ENCODE data around the gene TMPRSS11B.

The TMPRSS11B gene

GRCh38 chr4:68256284-68256683, 10.8 kb upstream of the TMPRSS11B start:
- Histone ChIP-seq H3K36me3 (replicated peaks in 1 of 2; ENCODE audit: control insufficient read depth in 2 of 2, insufficient read depth in 2 of 2, low read length in 2 of 2) (no peaks in the 10 kb centered on the region), H3K79me1 (ENCODE audit: low read depth, low read length) (no peaks in the 10 kb centered on the region), H3K4ac (ENCODE audit: low read length) (no peak overlapping the region), H3K4me2 (ENCODE audit: insufficient read depth, low read length, poor library complexity, severe bottlenecking) (no peak overlapping the region), H3K9me3 (replicated peaks in 1 of 2; ENCODE audit: control insufficient read depth in 2 of 2, insufficient read depth in 1 of 2, low read depth in 1 of 2, low read length in 2 of 2) (no peaks in the 10 kb centered on the region), H2BK12ac (ENCODE audit: low read length) (no peak overlapping the region), H2AFZ (ENCODE audit: low read length) (no peak overlapping the region), H3K18ac (ENCODE audit: low read length) (no peak overlapping the region), H3K14ac (ENCODE audit: low read length) (no peak overlapping the region), H2BK5ac (ENCODE audit: low read length) (no peak overlapping the region), H4K91ac (ENCODE audit: low read depth, low read length, poor library complexity) (no peak overlapping the region), H2AK5ac (ENCODE audit: low read depth, low read length) (no peak overlapping the region), H3K9ac (ENCODE audit: low read depth, low read length, poor library complexity) (no peak overlapping the region), H4K8ac (ENCODE audit: low read depth, low read length) (no peak overlapping the region), H3K23ac (ENCODE audit: low read depth, low read length, poor library complexity) (no peak overlapping the region), H3K27ac (replicated peaks; ENCODE audit: low read length) (no peak overlapping the region), H3K4me3 (ENCODE audit: low read length in 2 of 2) (no peak overlapping the region), H3K27me3 (ENCODE audit: control insufficient read depth in 3 of 3, insufficient read depth in 3 of 3, low read depth in 1 of 3, low read length in 3 of 3) (no peaks in the 10 kb centered on the region), H2BK120ac (ENCODE audit: low read depth, low read length) (no peak overlapping the region), H3K4me1 (ENCODE audit: control insufficient read depth in 2 of 2, insufficient read depth in 1 of 2, low read depth in 1 of 2, low read length in 2 of 2) (no peaks in the 10 kb centered on the region), H2BK15ac (ENCODE audit: low read length) (no peak overlapping the region)
- no peak for DNase-seq (ENCODE audit: low spot score)
- WGBS, 2 donors (ENCODE audit: extremely low coverage in 2 of 2, insufficient read length in 2 of 2, insufficient replicate concordance in 1 of 2), result no CpG with 5 or more reads among the region's 3 CpGs

- no peak for DNase-seq (ENCODE audit: low spot score)
- Histone ChIP-seq H3K9me3 (replicated peaks in 1 of 2; ENCODE audit: control insufficient read depth in 2 of 2, insufficient read depth in 1 of 2, low read depth in 1 of 2, low read length in 2 of 2) (no peaks in the 10 kb centered on the region), H3K36me3 (replicated peaks in 1 of 2; ENCODE audit: control insufficient read depth in 2 of 2, insufficient read depth in 2 of 2, low read length in 2 of 2) (no peaks in the 10 kb centered on the region), H4K91ac (ENCODE audit: low read depth, low read length, poor library complexity) (no peak overlapping the region), H4K8ac (ENCODE audit: low read depth, low read length) (no peak overlapping the region), H3K79me1 (ENCODE audit: low read depth, low read length) (no peaks in the 10 kb centered on the region), H2BK15ac (ENCODE audit: low read length) (no peak overlapping the region), H3K14ac (ENCODE audit: low read length) (no peak overlapping the region), H3K4me2 (ENCODE audit: insufficient read depth, low read length, poor library complexity, severe bottlenecking) (no peak overlapping the region), H3K9ac (ENCODE audit: low read depth, low read length, poor library complexity) (no peak overlapping the region), H3K4me3 (ENCODE audit: low read length in 2 of 2) (no peak overlapping the region), H3K4ac (ENCODE audit: low read length) (no peak overlapping the region), H2BK5ac (ENCODE audit: low read length) (no peak overlapping the region), H3K4me1 (ENCODE audit: control insufficient read depth in 2 of 2, insufficient read depth in 1 of 2, low read depth in 1 of 2, low read length in 2 of 2) (no peaks in the 10 kb centered on the region), H3K27me3 (ENCODE audit: control insufficient read depth in 3 of 3, insufficient read depth in 3 of 3, low read depth in 1 of 3, low read length in 3 of 3) (no peaks in the 10 kb centered on the region), H3K27ac (replicated peaks; ENCODE audit: low read length) (no peak overlapping the region), H2BK120ac (ENCODE audit: low read depth, low read length) (no peak overlapping the region), H3K23ac (ENCODE audit: low read depth, low read length, poor library complexity) (no peak overlapping the region), H2BK12ac (ENCODE audit: low read length) (no peak overlapping the region), H2AFZ (ENCODE audit: low read length) (no peak overlapping the region), H2AK5ac (ENCODE audit: low read depth, low read length) (no peak overlapping the region), H3K18ac (ENCODE audit: low read length) (no peak overlapping the region)
- no CpG with 5 or more reads among the region's 4 CpGs for WGBS, 2 donors (ENCODE audit: extremely low coverage in 2 of 2, insufficient read length in 2 of 2, insufficient replicate concordance in 1 of 2)
Measured at GRCh38 chr4:68250151-68250930, 4.8 kb upstream of the TMPRSS11B start.

DNA sequence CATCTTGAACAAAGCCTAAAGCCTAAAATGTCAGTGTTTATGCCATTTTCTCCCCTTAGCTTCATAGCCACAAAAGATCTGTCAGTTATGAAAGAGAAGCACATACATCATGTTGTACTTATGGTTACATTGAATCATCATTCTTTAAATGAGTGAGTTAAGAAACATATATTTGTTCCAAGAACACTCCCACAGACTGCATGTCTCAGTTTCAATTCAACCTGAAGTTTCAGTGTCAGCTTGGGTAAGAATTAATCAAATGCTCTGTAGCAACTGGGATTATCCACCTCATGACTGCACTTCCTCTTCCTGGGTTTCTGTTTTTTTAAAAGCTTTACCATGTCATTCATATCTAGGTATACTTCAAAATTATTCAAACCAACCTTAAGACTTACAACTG, 3.9 kb upstream of the TMPRSS11B start:
- H4K8ac ChIP-seq (ENCODE audit: low read depth, low read length), result no peak overlapping the region
- DNase-seq (ENCODE audit: low spot score), result no peak
- H2BK15ac ChIP-seq (ENCODE audit: low read length), result no peak overlapping the region
- no peaks in the 10 kb centered on the region for H3K4me1 ChIP-seq (ENCODE audit: control insufficient read depth in 2 of 2, insufficient read depth in 1 of 2, low read depth in 1 of 2, low read length in 2 of 2)
- no peak overlapping the region for H3K14ac ChIP-seq (ENCODE audit: low read length)
- no peaks in the 10 kb centered on the region for H3K79me1 ChIP-seq (ENCODE audit: low read depth, low read length)
- H3K27ac ChIP-seq (replicated peaks; ENCODE audit: low read length), result no peak overlapping the region
- H3K4ac ChIP-seq (ENCODE audit: low read length), result no peak overlapping the region
- H2AFZ ChIP-seq (ENCODE audit: low read length), result no peak overlapping the region
- no peak overlapping the region for H2BK12ac ChIP-seq (ENCODE audit: low read length)
- H3K9ac ChIP-seq (ENCODE audit: low read depth, low read length, poor library complexity), result no peak overlapping the region
- H3K36me3 ChIP-seq (replicated peaks in 1 of 2; ENCODE audit: control insufficient read depth in 2 of 2, insufficient read depth in 2 of 2, low read length in 2 of 2), result no peaks in the 10 kb centered on the region
- H3K4me3 ChIP-seq (ENCODE audit: low read length in 2 of 2), result no peak overlapping the region
- no peaks in the 10 kb centered on the region for H3K9me3 ChIP-seq (replicated peaks in 1 of 2; ENCODE audit: control insufficient read depth in 2 of 2, insufficient read depth in 1 of 2, low read depth in 1 of 2, low read length in 2 of 2)
- no peak overlapping the region for H2BK5ac ChIP-seq (ENCODE audit: low read length)
- H3K27me3 ChIP-seq (ENCODE audit: control insufficient read depth in 3 of 3, insufficient read depth in 3 of 3, low read depth in 1 of 3, low read length in 3 of 3), result no peaks in the 10 kb centered on the region
- no peak overlapping the region for H4K91ac ChIP-seq (ENCODE audit: low read depth, low read length, poor library complexity)
- H3K23ac ChIP-seq (ENCODE audit: low read depth, low read length, poor library complexity), result no peak overlapping the region
- no peak overlapping the region for H2BK120ac ChIP-seq (ENCODE audit: low read depth, low read length)
- H3K4me2 ChIP-seq (ENCODE audit: insufficient read depth, low read length, poor library complexity, severe bottlenecking), result no peak overlapping the region
- no peak overlapping the region for H2AK5ac ChIP-seq (ENCODE audit: low read depth, low read length)
- no peak overlapping the region for H3K18ac ChIP-seq (ENCODE audit: low read length)

DNA sequence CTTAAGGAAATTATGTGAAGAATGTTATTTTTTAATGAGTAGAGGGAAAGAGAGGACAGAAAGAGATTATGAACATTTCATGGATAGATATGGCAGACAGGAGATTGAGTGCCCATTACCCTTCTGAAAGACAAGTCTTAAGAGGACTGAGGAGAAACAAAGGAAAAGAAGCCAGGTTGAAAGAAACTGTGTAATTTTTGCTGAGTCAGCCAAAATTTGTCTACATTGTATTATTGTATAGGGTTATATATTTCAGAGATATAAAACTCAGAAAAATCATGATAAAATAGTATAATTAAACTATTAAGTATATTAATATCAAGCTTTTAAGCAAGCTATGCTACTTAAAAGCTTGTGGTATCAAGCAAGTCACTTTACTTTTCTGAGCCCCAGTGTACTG, 4.9 kb downstream of the TMPRSS11B start:
- Histone ChIP-seq H3K27me3 (ENCODE audit: control insufficient read depth in 3 of 3, insufficient read depth in 3 of 3, low read depth in 1 of 3, low read length in 3 of 3) (no peaks in the 10 kb centered on the region), H3K23ac (ENCODE audit: low read depth, low read length, poor library complexity) (no peak overlapping the region), H3K4me3 (ENCODE audit: low read length in 2 of 2) (no peak overlapping the region), H3K36me3 (replicated peaks in 1 of 2; ENCODE audit: control insufficient read depth in 2 of 2, insufficient read depth in 2 of 2, low read length in 2 of 2) (no peaks in the 10 kb centered on the region), H3K27ac (replicated peaks; ENCODE audit: low read length) (no peak overlapping the region), H2AK5ac (ENCODE audit: low read depth, low read length) (no peak overlapping the region), H3K14ac (ENCODE audit: low read length) (no peak overlapping the region), H3K79me1 (ENCODE audit: low read depth, low read length) (no peaks in the 10 kb centered on the region), H3K9ac (ENCODE audit: low read depth, low read length, poor library complexity) (no peak overlapping the region), H3K4ac (ENCODE audit: low read length) (no peak overlapping the region), H3K4me1 (ENCODE audit: control insufficient read depth in 2 of 2, insufficient read depth in 1 of 2, low read depth in 1 of 2, low read length in 2 of 2) (no peaks in the 10 kb centered on the region), H2BK12ac (ENCODE audit: low read length) (no peak overlapping the region), H2AFZ (ENCODE audit: low read length) (no peak overlapping the region), H2BK120ac (ENCODE audit: low read depth, low read length) (no peak overlapping the region), H2BK15ac (ENCODE audit: low read length) (no peak overlapping the region), H2BK5ac (ENCODE audit: low read length) (no peak overlapping the region), H4K91ac (ENCODE audit: low read depth, low read length, poor library complexity) (no peak overlapping the region), H3K18ac (ENCODE audit: low read length) (no peak overlapping the region), H4K8ac (ENCODE audit: low read depth, low read length) (no peak overlapping the region), H3K9me3 (replicated peaks in 1 of 2; ENCODE audit: control insufficient read depth in 2 of 2, insufficient read depth in 1 of 2, low read depth in 1 of 2, low read length in 2 of 2) (no peaks in the 10 kb centered on the region), H3K4me2 (ENCODE audit: insufficient read depth, low read length, poor library complexity, severe bottlenecking) (no peak overlapping the region)
- no peak for DNase-seq (ENCODE audit: low spot score)

Data from neuronal stem cell (in vitro differentiated cells).